ENCODE data around the gene MAL. TPM values are rescaled to one million over a fixed set of nuclear protein-coding genes. Genes with fewer than 3 reads are reported as not detected.

Gene MAL
- polyA plus RNA-seq, 1 donor = 0.30 TPM

DNA sequence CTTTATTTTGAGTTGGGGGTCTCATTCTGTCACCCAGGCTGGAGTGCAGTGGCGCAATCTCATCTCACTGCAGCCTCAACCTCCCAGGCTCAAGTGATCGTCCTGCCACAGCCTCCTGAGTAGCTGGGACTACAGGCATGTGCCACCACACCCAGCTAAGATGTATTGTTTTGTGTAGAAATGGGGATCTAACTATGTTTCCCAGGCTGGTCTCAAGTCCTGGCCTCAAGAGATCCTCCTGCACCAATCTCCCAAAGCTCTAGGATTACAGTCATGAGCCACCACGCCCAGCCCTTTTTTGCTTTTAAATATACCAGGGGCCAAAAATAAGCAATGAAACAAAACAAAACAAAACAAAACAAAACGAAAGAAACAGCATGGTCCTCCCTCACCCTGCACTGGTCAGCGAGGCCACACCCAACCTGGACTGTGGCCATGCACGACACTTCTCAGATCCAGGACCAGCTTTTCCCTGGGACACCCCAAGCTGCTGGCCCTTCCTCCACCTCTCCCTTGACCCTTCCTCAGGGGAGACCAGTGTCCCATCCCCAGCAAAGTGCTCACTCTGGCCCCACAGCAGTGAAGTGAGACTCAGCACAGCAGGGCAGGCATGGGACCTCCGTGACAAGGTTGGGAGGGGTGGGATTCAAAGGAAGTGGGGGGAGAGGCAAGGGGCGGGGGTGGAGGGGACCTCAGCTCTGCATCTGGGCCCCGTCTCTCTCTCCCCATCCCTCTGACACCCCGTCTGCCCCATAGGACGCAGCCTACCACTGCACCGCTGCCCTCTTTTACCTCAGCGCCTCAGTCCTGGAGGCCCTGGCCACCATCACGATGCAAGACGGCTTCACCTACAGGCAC is 23.5 kb downstream of the MAL start:
- no CpG with 5 or more reads among the region's 15 CpGs for WGBS (ENCODE audit: insufficient coverage, low lambda C conversion rate)
- H3K27me3 ChIP-seq (ENCODE audit: control insufficient read depth, insufficient read depth, low read length) = peaks cover 13% of the 10 kb centered on the region
- H3K9me3 ChIP-seq (ENCODE audit: control insufficient read depth, low read depth, low read length) = no peaks in the 10 kb centered on the region
- DNase-seq = no peak
- H3K4me1 ChIP-seq (ENCODE audit: control insufficient read depth, insufficient read depth, low read length) = no peaks in the 10 kb centered on the region
- no peak overlapping the region for H3K4me3 ChIP-seq (ENCODE audit: low read length)
- no peaks in the 10 kb centered on the region for H3K36me3 ChIP-seq (ENCODE audit: control insufficient read depth, insufficient read depth, low read length)
- H3K27ac ChIP-seq (ENCODE audit: low read length) = no peak overlapping the region

GRCh38 chr2:95049683-95049955 is 24.1 kb downstream of the MAL start:
- WGBS (ENCODE audit: insufficient coverage, low lambda C conversion rate) = no CpG with 5 or more reads among the region's 10 CpGs
- peaks cover 13% of the 10 kb centered on the region for H3K27me3 ChIP-seq (ENCODE audit: control insufficient read depth, insufficient read depth, low read length)
- no peaks in the 10 kb centered on the region for H3K9me3 ChIP-seq (ENCODE audit: control insufficient read depth, low read depth, low read length)
- H3K36me3 ChIP-seq (ENCODE audit: control insufficient read depth, insufficient read depth, low read length) = no peaks in the 10 kb centered on the region
- H3K4me3 ChIP-seq (ENCODE audit: low read length) = no peak overlapping the region
- DNase-seq = no peak
- no peaks in the 10 kb centered on the region for H3K4me1 ChIP-seq (ENCODE audit: control insufficient read depth, insufficient read depth, low read length)
- no peak overlapping the region for H3K27ac ChIP-seq (ENCODE audit: low read length)

- no peak overlapping the region for H3K27ac ChIP-seq (ENCODE audit: low read length)
- no peaks in the 10 kb centered on the region for H3K36me3 ChIP-seq (ENCODE audit: control insufficient read depth, insufficient read depth, low read length)
- H3K4me3 ChIP-seq (ENCODE audit: low read length) = no peak overlapping the region
- no peaks in the 10 kb centered on the region for H3K4me1 ChIP-seq (ENCODE audit: control insufficient read depth, insufficient read depth, low read length)
- WGBS (ENCODE audit: insufficient coverage, low lambda C conversion rate) = no CpG with 5 or more reads among the region's 6 CpGs
- no peak for DNase-seq
- no peaks in the 10 kb centered on the region for H3K9me3 ChIP-seq (ENCODE audit: control insufficient read depth, low read depth, low read length)
- H3K27me3 ChIP-seq (ENCODE audit: control insufficient read depth, insufficient read depth, low read length) = peaks cover 13% of the 10 kb centered on the region
Observed at GRCh38 chr2:95049961-95050360, 24.5 kb downstream of the MAL start.

GRCh38 chr2:95050385-95051300 is 25.1 kb downstream of the MAL start:
- no peak overlapping the region for H3K27ac ChIP-seq (ENCODE audit: low read length)
- no peak for DNase-seq
- 100% methylated on average over 1 of the region's 7 CpGs for WGBS (ENCODE audit: insufficient coverage, low lambda C conversion rate)

DNA sequence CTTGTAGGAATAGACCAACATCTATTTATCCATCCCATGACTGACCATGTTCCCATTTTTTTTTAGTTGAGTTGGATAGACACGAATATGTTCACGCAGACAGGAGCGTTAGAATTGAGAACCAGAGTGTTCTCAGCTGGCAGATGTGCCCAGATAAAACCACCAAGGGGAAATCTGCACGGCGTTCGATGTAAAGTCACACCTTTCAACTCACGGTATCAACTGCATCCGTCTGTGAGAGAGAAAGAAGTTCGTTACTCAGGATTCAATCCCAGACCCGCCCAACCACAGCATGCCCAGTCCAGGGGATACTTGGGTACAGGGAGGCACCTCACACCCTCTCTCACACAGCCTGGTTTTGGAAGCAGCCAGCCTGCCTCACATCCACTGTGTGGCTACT is 26.1 kb downstream of the MAL start:
- H3K27ac ChIP-seq (ENCODE audit: low read length) = no peak overlapping the region
- no peaks in the 10 kb centered on the region for H3K4me1 ChIP-seq (ENCODE audit: control insufficient read depth, insufficient read depth, low read length)
- H3K9me3 ChIP-seq (ENCODE audit: control insufficient read depth, low read depth, low read length) = no peaks in the 10 kb centered on the region
- no peak overlapping the region for H3K4me3 ChIP-seq (ENCODE audit: low read length)
- no peaks in the 10 kb centered on the region for H3K36me3 ChIP-seq (ENCODE audit: control insufficient read depth, insufficient read depth, low read length)
- peaks cover 13% of the 10 kb centered on the region for H3K27me3 ChIP-seq (ENCODE audit: control insufficient read depth, insufficient read depth, low read length)
- WGBS (ENCODE audit: insufficient coverage, low lambda C conversion rate) = no CpG with 5 or more reads among the region's 10 CpGs
- no peak for DNase-seq

More at GRCh38 chr2:95050385-95051300, 25.1 kb downstream of the MAL start:
- Histone ChIP-seq H3K4me3 (ENCODE audit: low read length) (no peak overlapping the region), H3K27me3 (ENCODE audit: control insufficient read depth, insufficient read depth, low read length) (peaks cover 9% of the 10 kb centered on the region), H3K36me3 (ENCODE audit: control insufficient read depth, insufficient read depth, low read length) (no peaks in the 10 kb centered on the region), H3K4me1 (ENCODE audit: control insufficient read depth, insufficient read depth, low read length) (no peaks in the 10 kb centered on the region), H3K9me3 (ENCODE audit: control insufficient read depth, low read depth, low read length) (no peaks in the 10 kb centered on the region)

DNA sequence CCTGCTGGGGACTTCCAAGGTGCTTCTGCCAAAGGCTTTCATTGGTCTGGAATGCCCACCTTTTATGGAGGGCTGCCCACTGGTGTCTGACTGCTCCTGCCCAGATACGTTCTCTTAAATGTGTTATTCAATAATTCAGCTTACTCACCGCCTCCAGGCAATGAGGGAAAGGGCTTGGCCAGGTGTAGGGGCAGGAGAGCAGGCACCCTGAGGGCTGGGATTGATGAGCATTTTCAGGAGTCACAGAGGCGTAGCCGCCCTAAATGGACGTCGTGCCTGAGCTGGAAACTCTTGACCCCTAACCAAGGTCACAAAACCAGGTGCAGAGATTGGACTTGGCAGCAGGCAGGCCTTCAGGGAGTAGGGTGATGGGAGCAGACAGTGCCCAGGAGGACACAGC is 26.8 kb downstream of the MAL start:
- 87% methylated on average over 3 of the region's 6 CpGs for WGBS (ENCODE audit: insufficient coverage, low lambda C conversion rate)

DNA sequence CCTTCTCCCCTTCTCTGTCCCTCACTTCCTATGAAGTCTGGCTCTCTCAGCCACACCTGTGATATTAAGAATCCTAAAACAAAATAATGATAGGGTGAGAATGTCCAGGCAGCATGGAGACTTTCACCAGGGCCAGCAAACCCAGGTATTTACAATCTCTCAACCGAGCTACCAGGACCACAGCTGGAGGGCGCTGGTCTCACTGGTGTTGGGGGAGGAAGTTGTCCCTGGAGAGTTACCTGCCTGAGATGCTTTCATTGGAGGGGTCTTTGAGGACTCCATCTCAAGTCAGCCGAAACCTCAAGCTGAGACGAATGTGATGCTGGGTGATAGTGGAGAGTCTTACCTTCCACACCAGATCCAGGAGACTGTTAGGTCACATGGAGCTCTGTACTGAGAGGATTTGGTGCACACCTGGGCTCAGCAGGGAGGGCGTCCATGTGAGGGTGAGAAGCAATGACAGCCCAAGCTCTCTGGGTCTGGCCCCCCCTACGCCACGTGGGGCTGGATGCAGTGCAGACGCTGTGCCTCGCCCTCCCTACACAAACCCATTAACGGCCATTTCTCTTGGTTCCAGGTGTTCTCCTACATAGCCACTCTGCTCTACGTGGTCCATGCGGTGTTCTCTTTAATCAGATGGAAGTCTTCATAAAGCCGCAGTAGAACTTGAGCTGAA is 27.4 kb downstream of the MAL start:
- H3K27ac ChIP-seq (ENCODE audit: low read length) = no peak overlapping the region
- no peaks in the 10 kb centered on the region for H3K36me3 ChIP-seq (ENCODE audit: control insufficient read depth, insufficient read depth, low read length)
- DNase-seq = no peak
- no peaks in the 10 kb centered on the region for H3K9me3 ChIP-seq (ENCODE audit: control insufficient read depth, low read depth, low read length)
- no CpG with 5 or more reads among the region's 13 CpGs for WGBS (ENCODE audit: insufficient coverage, low lambda C conversion rate)
- H3K27me3 ChIP-seq (ENCODE audit: control insufficient read depth, insufficient read depth, low read length) = peaks cover 13% of the 10 kb centered on the region
- H3K4me1 ChIP-seq (ENCODE audit: control insufficient read depth, insufficient read depth, low read length) = no peaks in the 10 kb centered on the region
- H3K4me3 ChIP-seq (ENCODE audit: low read length) = no peak overlapping the region

More for the DNA sequence above, 26.8 kb downstream of the MAL start:
- Histone ChIP-seq H3K4me3 (ENCODE audit: low read length) (no peak overlapping the region), H3K27me3 (ENCODE audit: control insufficient read depth, insufficient read depth, low read length) (peaks cover 13% of the 10 kb centered on the region), H3K4me1 (ENCODE audit: control insufficient read depth, insufficient read depth, low read length) (no peaks in the 10 kb centered on the region), H3K9me3 (ENCODE audit: control insufficient read depth, low read depth, low read length) (no peaks in the 10 kb centered on the region), H3K27ac (ENCODE audit: low read length) (no peak overlapping the region), H3K36me3 (ENCODE audit: control insufficient read depth, insufficient read depth, low read length) (no peaks in the 10 kb centered on the region)
- DNase-seq = no peak

DNA sequence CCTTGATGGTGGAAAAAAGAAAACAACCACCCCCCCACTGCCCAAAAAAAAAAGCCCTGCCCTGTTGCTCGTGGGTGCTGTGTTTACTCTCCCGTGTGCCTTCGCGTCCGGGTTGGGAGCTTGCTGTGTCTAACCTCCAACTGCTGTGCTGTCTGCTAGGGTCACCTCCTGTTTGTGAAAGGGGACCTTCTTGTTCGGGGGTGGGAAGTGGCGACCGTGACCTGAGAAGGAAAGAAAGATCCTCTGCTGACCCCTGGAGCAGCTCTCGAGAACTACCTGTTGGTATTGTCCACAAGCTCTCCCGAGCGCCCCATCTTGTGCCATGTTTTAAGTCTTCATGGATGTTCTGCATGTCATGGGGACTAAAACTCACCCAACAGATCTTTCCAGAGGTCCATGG is 28.0 kb downstream of the MAL start:
- H3K4me1 ChIP-seq (ENCODE audit: control insufficient read depth, insufficient read depth, low read length) = no peaks in the 10 kb centered on the region
- WGBS (ENCODE audit: insufficient coverage, low lambda C conversion rate) = no CpG with 5 or more reads among the region's 11 CpGs
- no peak overlapping the region for H3K4me3 ChIP-seq (ENCODE audit: low read length)
- H3K27ac ChIP-seq (ENCODE audit: low read length) = no peak overlapping the region
- no peaks in the 10 kb centered on the region for H3K9me3 ChIP-seq (ENCODE audit: control insufficient read depth, low read depth, low read length)
- peaks cover 13% of the 10 kb centered on the region for H3K27me3 ChIP-seq (ENCODE audit: control insufficient read depth, insufficient read depth, low read length)
- no peak for DNase-seq
- H3K36me3 ChIP-seq (ENCODE audit: control insufficient read depth, insufficient read depth, low read length) = no peaks in the 10 kb centered on the region

- no CpG with 5 or more reads among the region's 5 CpGs for WGBS (ENCODE audit: insufficient coverage, low lambda C conversion rate)
- no peak for DNase-seq
- Histone ChIP-seq H3K27me3 (ENCODE audit: control insufficient read depth, insufficient read depth, low read length) (peaks cover 13% of the 10 kb centered on the region), H3K27ac (ENCODE audit: low read length) (no peak overlapping the region), H3K36me3 (ENCODE audit: control insufficient read depth, insufficient read depth, low read length) (no peaks in the 10 kb centered on the region), H3K4me1 (ENCODE audit: control insufficient read depth, insufficient read depth, low read length) (no peaks in the 10 kb centered on the region), H3K4me3 (ENCODE audit: low read length) (no peak overlapping the region), H3K9me3 (ENCODE audit: control insufficient read depth, low read depth, low read length) (no peaks in the 10 kb centered on the region)
Observed at GRCh38 chr2:95054016-95054415, 28.5 kb downstream of the MAL start.

DNA sequence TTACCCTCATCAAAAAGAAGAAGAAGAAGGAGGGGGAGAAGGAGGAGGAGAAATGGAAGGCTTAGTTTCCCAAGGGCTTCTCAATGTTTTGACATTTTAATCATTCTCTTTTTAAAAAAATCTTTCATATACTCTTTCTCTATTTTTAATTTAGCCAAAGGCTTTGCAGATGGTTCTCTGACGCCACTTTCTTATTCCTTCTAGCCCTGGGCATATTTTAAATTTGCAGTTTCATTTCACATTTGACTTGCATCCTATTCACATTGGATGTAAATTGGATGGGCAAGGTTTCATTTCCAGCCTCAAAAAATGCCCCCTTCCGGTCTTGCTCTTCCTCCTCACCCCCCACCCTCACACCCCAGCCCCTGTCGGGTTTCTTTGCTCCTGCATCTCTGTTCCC is 29.8 kb downstream of the MAL start:
- no peak overlapping the region for H3K4me3 ChIP-seq (ENCODE audit: low read length)
- H3K36me3 ChIP-seq (ENCODE audit: control insufficient read depth, insufficient read depth, low read length) = no peaks in the 10 kb centered on the region
- H3K9me3 ChIP-seq (ENCODE audit: control insufficient read depth, low read depth, low read length) = no peaks in the 10 kb centered on the region
- peaks cover 13% of the 10 kb centered on the region for H3K27me3 ChIP-seq (ENCODE audit: control insufficient read depth, insufficient read depth, low read length)
- WGBS (ENCODE audit: insufficient coverage, low lambda C conversion rate) = 88% methylated on average over 1 of the region's 3 CpGs
- H3K4me1 ChIP-seq (ENCODE audit: control insufficient read depth, insufficient read depth, low read length) = no peaks in the 10 kb centered on the region
- DNase-seq = no peak
- H3K27ac ChIP-seq (ENCODE audit: low read length) = no peak overlapping the region

All from large intestine (tissue), 3 donors.